GM12801 (cell line): ENCODE data around the gene TRIM40.

Source experiments
- TF ChIP-seq, protein P1 (sequence below): IDR thresholded peaks from one replicate; pipeline ENCODE4 v1.5.1; 2011; ENCODE audit warnings: control low read depth; ENCODE audit not compliant: insufficient read length; ENCODE audit errors: extremely low read depth

Gene TRIM40, protein sequence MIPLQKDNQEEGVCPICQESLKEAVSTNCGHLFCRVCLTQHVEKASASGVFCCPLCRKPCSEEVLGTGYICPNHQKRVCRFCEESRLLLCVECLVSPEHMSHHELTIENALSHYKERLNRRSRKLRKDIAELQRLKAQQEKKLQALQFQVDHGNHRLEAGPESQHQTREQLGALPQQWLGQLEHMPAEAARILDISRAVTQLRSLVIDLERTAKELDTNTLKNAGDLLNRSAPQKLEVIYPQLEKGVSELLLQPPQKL

DNA sequence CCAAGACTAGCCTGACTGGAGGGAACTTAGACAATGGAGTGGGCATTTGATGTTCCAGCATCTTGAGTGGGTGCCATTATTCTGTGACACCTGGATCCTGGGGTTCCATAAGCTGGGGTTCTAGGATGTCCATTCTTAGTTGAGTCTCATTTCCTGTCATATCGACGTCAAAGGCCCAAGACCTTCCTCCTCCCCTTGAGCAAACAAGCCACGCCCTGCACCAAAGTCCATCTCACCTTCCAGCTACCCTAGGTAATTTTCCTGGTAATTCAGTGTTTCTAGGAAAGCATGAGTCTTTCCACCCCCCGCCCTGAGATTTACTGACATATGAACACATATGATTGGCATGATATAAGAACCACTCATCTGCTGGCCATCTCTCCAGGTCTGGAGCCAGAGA is at the start of gene TRIM40:
TRIM40 (plus strand) TSS at position 384 of the 400 bp plus-strand sequence. CDS start 897 bp downstream, outside the sequence.
- TF ChIP-seq, protein P1, sequence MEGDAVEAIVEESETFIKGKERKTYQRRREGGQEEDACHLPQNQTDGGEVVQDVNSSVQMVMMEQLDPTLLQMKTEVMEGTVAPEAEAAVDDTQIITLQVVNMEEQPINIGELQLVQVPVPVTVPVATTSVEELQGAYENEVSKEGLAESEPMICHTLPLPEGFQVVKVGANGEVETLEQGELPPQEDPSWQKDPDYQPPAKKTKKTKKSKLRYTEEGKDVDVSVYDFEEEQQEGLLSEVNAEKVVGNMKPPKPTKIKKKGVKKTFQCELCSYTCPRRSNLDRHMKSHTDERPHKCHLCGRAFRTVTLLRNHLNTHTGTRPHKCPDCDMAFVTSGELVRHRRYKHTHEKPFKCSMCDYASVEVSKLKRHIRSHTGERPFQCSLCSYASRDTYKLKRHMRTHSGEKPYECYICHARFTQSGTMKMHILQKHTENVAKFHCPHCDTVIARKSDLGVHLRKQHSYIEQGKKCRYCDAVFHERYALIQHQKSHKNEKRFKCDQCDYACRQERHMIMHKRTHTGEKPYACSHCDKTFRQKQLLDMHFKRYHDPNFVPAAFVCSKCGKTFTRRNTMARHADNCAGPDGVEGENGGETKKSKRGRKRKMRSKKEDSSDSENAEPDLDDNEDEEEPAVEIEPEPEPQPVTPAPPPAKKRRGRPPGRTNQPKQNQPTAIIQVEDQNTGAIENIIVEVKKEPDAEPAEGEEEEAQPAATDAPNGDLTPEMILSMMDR: no peak

DNA sequence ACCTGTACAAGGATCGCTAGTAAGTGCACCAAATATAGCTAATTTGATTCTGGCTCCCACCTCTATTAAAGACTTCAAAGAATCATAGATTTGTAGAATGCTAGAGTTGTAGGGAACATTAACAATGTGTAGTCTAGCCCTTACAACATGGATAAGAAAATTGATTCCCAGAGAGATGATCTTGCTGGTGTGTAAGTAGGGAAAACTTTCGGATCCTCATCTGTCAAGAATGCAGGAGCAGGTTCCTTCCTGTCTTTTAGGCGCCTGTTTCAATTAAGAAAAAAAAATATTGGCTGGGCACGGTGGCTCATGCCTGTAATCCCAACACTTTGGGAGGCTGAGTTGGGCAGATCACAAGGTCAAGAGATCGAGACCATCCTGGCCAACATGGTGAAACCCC is 48.1 kb upstream of the TRIM40 start:
- TF ChIP-seq, protein P1: no peak

DNA sequence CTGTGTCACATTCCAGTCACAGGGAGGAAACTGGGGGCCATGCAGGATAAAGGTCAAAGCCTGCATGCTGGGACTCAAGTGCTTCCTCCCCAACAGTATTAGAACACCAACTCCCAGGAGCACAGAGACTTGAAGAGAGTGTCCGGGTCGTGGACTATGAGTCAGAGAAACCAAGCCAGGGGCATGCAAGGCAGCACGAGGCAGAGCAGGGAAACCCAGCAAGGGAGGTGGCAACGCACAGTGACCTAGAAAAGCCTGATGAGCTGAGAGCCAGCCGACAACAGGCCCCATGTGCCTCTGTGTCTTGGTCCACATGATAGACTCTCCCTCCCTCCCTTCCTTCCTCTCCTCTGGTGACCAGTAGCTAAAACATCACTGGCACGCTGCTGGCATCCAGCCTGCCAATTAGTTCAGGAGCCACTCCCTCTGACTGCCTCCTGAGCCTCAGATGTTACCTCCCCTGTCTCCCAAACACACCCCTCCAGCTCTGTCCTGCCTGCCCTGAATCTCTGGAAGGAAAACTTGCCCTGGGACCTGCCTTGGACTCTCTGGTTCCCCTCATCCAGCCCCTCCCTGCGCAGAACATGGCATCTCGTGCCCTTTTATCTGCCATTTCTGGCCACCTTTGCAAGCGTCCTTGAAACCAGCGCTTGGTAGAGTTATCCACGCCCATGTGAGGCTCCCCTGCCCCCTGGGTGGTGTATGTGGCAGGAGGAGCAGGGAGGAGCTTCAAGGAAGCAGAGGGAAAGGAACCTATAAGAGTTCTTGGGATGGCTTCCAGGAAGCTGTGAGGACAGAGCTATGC is 44.2 kb upstream of the TRIM40 start:
- TF ChIP-seq, protein P1: no peak

DNA sequence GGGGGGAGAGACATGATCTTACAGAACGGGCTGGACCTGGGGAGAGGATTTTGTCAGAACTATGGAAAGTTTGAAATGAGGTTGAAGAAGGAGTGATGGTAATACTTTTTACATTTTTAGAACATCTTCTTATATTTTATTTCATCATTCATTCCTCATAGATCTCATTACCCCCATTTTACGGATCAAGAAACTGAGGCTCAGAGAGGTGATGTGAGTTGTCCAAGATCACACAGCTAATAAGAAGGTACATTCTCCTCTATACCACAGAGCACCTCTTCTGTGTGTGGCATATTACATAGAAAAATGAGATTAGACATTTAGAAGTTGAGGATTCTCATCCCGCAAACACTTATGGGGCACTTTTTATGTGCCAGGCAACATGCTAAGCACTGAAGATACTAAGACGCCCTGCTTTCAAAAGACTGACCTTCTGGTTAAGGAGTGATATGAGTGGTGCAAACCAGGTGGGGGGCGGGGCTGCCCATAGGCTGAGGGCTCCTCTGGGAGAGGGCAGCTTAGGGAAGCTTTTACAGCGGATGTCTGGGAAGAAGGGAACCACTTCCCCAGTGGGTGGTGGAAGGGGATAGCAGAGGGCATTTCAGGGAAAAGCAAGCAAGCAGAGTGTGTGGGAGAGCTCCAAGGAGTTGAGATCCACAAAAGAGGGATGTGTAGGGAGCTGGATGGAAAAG is 42.9 kb upstream of the TRIM40 start:
- TF ChIP-seq, protein P1: no peak

DNA sequence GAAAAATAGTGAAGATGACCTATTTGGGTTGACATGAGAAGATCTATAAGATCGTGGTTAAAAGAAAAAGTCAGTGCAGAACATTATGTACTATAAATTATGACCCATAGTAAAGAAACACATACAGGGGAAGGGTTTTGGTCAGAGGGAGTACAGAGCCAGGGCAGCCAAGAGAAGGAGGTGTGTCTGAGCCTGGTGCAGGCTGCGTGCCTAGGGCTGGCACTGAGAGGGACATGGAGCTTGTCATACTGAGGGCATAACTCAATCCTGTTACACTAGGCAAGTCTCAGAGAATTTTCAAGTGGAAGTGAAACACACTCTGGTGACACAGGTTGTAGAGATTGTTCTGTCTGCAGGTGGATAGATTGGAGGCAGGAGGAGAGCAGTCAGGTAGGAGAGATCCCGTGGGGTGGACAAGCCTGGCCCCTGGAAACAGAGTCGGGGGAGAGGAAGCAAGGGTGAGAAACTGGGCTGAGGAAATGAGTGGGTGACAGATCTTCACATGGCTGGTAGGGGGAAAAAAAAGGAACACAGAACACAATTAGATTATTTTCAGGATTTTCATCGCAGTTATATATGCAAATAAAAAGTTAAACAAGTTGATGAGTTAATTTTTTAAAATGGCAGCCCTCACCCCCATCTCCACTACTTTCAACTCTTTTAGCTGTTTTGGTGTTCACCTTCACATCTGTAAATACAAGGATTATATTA is 41.8 kb upstream of the TRIM40 start:
- TF ChIP-seq, protein P1: no peak

DNA sequence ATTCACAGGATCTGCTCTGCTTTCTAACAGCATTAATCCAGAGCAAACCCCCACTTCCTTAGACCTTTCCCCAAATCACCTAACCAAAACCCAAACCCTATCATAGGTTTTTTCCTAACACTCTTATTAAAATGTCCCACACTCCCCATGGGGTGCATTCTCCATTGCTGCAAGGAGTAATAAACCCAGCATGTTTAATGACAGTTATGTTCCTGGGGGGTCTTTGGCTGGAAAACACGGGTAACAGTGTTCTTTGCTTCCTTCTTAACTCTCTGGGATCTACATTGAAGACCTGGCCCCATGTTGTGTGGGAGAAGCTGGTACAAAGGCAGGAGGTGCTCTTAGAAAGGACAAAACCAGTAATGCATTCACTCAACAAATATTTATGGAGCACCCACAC is 39.1 kb upstream of the TRIM40 start:
- TF ChIP-seq, protein P1: no peak
